ENCODE measurements around the gene PLEKHA4. TPM values are rescaled to one million over a fixed set of nuclear protein-coding genes. Genes with fewer than 3 reads are reported as not detected.
"Not testable (repeated sequence)": the region's sequence is repeated elsewhere in the genome, so short reads cannot be mapped to it uniquely, and the experiment has no call there.

Gene PLEKHA4
- total RNA-seq, 2 donors from 2014 or later = 3.8 to 5.4 TPM

DNA sequence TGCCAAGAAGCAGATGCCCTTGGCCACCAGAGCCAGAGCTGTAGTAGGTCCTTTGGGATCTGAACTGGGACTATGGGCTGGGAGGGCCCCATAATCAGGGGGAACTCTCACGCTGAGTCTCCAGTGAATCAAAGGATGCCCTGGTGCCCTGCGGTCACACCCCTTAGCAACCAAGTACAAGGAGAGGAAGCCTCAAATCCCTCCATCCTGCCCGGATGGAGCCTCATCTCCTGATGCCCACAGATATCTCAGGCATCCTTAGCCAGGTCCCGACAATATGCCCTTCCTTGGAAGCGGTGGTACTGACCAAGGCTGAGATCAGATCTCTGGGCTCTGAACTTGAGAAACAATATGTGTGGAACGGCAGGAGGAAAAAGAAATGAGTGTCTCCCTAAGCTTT is 1.7 kb downstream of the PLEKHA4 start:
- H3K4me1 Mint-ChIP-seq (ENCODE audit: low read depth in 2 of 2) = peaks cover 6 to 7% of the 10 kb centered on the region in 2 donors
- no peak overlapping the region for H3K4me3 Mint-ChIP-seq
- H3K36me3 Mint-ChIP-seq = no peaks in the 10 kb centered on the region
- DNase-seq (ENCODE audit: low spot score) = no peak
- no peak overlapping the region for H3K27ac Mint-ChIP-seq
- peaks cover 8% of the 10 kb centered on the region in 2 donors for H3K27me3 Mint-ChIP-seq
- no peak for ATAC-seq
- H3K9me3 Mint-ChIP-seq = no peaks in the 10 kb centered on the region

DNA sequence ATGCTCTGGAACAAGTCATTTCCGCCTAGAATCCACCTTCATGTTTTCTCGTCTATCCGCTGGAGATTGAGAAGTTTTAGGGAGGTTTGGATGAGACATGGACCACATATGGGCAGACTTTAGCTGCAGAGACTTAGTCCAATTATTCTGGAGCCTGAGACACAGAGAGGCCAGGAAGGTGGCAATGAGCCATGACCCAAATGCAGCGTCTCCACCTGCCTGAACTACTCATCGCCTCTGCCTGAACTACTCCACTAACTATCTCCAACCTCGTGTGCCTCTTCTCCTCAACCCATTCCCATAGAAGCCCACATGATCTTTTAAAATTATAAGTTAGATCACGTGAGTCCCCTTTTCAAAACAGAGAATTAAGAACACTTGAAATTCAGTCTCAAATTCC is 5.6 kb downstream of the PLEKHA4 start:
- H3K27ac Mint-ChIP-seq = no peak overlapping the region
- ATAC-seq (no peak), DNase-seq (ENCODE audit: low spot score) (no peak)
- no peaks in the 10 kb centered on the region for H3K36me3 Mint-ChIP-seq
- no peak overlapping the region for H3K4me3 Mint-ChIP-seq
- H3K9me3 Mint-ChIP-seq = no peaks in the 10 kb centered on the region
- H3K4me1 Mint-ChIP-seq (ENCODE audit: low read depth in 2 of 2) = peaks cover 5 to 11% of the 10 kb centered on the region in 2 donors
- H3K27me3 Mint-ChIP-seq = peaks cover under 1 to 4% of the 10 kb centered on the region in 2 donors

GRCh38 chr19:48861313-48861712 is 7.1 kb downstream of the PLEKHA4 start:
- no peak overlapping the region for H3K27ac Mint-ChIP-seq
- no peaks in the 10 kb centered on the region for H3K27me3 Mint-ChIP-seq
- DNase-seq (ENCODE audit: low spot score) (no peak), ATAC-seq (no peak)
- no peaks in the 10 kb centered on the region for H3K9me3 Mint-ChIP-seq
- H3K36me3 Mint-ChIP-seq = no peaks in the 10 kb centered on the region
- peaks cover 5 to 11% of the 10 kb centered on the region in 2 donors for H3K4me1 Mint-ChIP-seq (ENCODE audit: low read depth in 2 of 2)
- no peak overlapping the region for H3K4me3 Mint-ChIP-seq

DNA sequence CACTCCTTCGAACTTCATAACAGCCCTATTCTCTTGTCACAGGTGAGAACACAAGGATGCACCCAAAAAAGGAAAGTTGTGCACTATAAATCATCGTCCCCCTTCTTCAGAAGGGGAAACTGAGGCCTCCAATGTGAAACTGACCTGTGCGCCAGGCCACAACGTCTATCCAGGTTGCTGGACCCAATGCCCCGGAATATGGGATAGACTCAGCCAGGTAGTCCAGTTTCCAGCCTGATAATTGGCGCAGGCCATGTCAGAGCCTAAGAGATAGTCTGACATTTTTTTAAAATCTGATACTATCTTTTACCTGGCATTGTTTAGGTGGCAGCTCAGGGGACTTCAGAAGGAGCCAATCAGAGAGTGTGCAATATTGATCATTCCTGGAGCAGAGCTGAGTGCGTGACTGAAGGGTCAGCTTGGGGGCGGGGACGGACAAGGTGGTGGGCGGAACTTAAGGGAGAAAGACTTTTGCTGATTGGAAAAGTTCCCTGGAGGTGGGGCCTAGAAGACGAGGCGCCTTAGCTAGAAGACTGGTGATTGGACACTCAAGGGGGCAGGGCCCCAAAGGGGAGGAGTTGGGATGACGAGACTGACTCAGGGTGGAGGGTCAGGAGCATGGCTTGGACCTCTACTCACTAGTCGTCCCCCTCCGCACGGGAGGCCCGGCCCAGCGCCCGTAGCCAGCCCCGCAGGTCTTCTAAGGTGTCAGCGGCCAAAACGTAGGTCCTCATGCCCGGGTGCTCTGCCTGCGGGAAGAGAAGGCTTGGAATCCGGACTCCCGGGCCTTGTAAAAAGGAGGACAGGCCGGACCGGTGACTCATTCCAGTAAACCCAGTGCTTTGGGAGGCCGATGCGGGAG is 8.5 kb downstream of the PLEKHA4 start:
- H3K27me3 Mint-ChIP-seq = no peaks in the 10 kb centered on the region
- no peaks in the 10 kb centered on the region for H3K36me3 Mint-ChIP-seq
- H3K27ac Mint-ChIP-seq = peak overlapping the region; percentile 71 to 92
- H3K4me1 Mint-ChIP-seq (ENCODE audit: low read depth in 2 of 2) = peaks cover 5 to 11% of the 10 kb centered on the region in 2 donors
- peak; percentile 69 to 80 for ATAC-seq
- peak overlapping the region; percentile 98 for H3K4me3 Mint-ChIP-seq
- peak; percentile 78 for DNase-seq (ENCODE audit: low spot score)
- H3K9me3 Mint-ChIP-seq = no peaks in the 10 kb centered on the region

DNA sequence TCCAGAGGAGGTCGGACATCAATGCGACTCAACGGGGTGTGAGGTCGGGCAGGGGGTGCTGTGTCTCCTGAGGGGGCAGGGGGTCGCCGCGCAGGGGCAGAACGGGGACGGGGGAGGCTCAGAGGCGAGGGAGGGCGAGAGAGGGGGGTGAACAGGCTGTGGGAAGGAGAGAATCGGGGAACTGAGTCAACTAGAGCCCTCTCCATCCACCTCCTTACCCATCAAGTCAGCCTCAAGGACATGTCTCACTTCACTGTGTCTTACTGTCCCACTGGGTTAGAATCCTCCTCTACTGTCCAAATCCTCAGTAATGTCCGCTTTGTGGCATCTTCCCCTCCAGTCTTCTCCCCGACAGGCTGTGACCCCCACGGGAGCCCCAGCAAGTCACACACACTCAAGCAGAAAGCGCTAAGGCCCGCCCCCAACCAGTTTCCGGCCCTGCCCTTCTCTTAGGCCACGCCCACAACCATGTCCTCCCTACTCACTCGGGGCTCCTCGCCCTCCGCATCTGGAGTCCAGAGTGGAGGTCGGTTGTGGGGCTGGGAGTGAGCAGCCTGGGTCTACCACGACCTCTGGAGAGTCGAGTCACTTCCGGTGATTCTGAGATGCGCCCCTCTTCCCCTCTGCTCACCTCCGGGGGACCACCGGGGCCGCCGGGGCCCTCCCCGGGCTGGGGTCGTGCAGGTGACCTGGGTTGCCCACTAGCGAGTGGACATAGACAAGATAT is 9.3 kb downstream of the PLEKHA4 start:
- H3K27ac Mint-ChIP-seq = peak overlapping the region; percentile 71 to 92
- peak overlapping the region; percentile 98 for H3K4me3 Mint-ChIP-seq
- no peaks in the 10 kb centered on the region for H3K27me3 Mint-ChIP-seq
- no peaks in the 10 kb centered on the region for H3K36me3 Mint-ChIP-seq
- H3K4me1 Mint-ChIP-seq (ENCODE audit: low read depth in 2 of 2) = peaks cover 5 to 8% of the 10 kb centered on the region in 2 donors
- H3K9me3 Mint-ChIP-seq = no peaks in the 10 kb centered on the region
- DNase-seq (ENCODE audit: low spot score) = peak; percentile 85
- ATAC-seq = peak; percentile 90 to 93

DNA sequence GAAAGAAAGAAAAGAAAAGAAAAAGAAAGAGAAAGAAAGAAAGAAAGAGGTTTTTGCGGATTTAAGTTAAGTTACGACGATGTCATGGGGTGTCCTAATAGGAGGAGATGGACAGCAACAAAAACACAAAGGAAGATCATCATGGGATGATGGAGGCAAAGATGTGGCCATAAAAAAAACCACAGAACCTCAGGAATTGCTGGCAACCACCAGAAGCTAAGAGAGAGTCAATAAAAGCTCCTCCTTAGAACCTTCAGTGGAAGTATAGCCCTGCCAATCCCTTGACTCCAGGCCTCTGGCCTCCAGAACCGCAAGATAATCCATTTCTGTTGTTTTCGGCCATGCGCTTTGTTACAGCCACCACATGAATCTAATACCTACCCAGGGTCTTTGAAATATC is 11.5 kb downstream of the PLEKHA4 start:
- no peaks in the 10 kb centered on the region for H3K36me3 Mint-ChIP-seq
- ATAC-seq (no peak), DNase-seq (ENCODE audit: low spot score) (no peak)
- H3K27me3 Mint-ChIP-seq = no peaks in the 10 kb centered on the region
- H3K9me3 Mint-ChIP-seq = no peaks in the 10 kb centered on the region
- H3K4me1 Mint-ChIP-seq (ENCODE audit: low read depth in 2 of 2) = peaks cover 5 to 8% of the 10 kb centered on the region in 2 donors
- no peak overlapping the region for H3K4me3 Mint-ChIP-seq
- no peak overlapping the region for H3K27ac Mint-ChIP-seq

GRCh38 chr19:48854103-48854502 is 14.3 kb downstream of the PLEKHA4 start:
- Mint-ChIP-seq H3K36me3 (no peaks in the 10 kb centered on the region), H3K4me3 (no peak overlapping the region), H3K4me1 (ENCODE audit: low read depth in 2 of 2) (peaks cover 1 to 2% of the 10 kb centered on the region in 2 donors), H3K27me3 (no peaks in the 10 kb centered on the region), H3K9me3 (no peaks in the 10 kb centered on the region), H3K27ac (no peak overlapping the region)
- DNase-seq (ENCODE audit: low spot score) (no peak), ATAC-seq (no peak)

DNA sequence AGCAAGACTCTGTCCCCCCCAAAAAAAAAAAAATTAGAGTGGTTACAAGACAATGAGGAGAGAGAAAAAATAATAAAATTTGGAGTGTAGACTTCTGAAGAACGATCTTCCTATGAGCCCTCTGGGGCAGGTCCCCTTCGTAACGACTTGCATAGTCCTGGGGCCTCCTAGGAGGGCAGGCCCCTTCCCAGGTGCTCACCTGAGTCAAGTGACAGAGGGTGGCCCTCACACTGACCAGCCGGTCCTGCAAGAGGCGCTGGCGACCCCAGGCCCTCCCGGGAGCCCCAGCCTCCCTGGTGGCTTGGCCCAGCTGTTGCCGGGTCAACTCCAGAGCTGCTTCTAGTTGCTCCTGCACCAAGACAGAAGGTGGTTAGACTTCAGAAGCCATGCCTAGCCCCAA is 14.9 kb downstream of the PLEKHA4 start:
- Mint-ChIP-seq H3K4me3 (no peak overlapping the region), H3K27ac (no peak overlapping the region), H3K27me3 (no peaks in the 10 kb centered on the region), H3K36me3 (no peaks in the 10 kb centered on the region), H3K4me1 (ENCODE audit: low read depth in 2 of 2) (no peaks in the 10 kb centered on the region), H3K9me3 (no peaks in the 10 kb centered on the region)
- no peak for ATAC-seq
- DNase-seq (ENCODE audit: low spot score) = no peak

DNA sequence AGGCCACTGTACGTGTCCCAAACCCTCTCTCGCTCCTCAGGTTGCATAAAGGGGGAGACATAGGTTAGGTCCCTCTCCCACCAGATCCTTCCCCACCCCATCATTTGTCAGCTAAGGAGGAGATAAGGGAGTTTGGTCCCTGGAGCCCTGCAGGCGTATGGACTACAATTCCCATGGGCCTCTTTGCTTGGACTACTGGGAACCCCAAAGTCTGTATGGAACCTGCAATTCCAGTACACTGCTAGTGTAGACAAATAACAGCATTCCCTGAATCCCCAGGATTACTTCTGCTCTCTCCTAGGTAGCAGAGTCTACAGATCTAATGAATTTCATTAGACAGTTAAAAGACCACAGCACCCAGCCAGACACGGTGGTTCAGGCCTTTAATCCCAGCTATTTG is 16.1 kb downstream of the PLEKHA4 start:
- H3K4me3 Mint-ChIP-seq = no peak overlapping the region
- no peaks in the 10 kb centered on the region for H3K36me3 Mint-ChIP-seq
- H3K9me3 Mint-ChIP-seq = no peaks in the 10 kb centered on the region
- ATAC-seq (no peak), DNase-seq (ENCODE audit: low spot score) (no peak)
- H3K27me3 Mint-ChIP-seq = no peaks in the 10 kb centered on the region
- no peak overlapping the region for H3K27ac Mint-ChIP-seq
- H3K4me1 Mint-ChIP-seq (ENCODE audit: low read depth in 2 of 2) = no peaks in the 10 kb centered on the region

DNA sequence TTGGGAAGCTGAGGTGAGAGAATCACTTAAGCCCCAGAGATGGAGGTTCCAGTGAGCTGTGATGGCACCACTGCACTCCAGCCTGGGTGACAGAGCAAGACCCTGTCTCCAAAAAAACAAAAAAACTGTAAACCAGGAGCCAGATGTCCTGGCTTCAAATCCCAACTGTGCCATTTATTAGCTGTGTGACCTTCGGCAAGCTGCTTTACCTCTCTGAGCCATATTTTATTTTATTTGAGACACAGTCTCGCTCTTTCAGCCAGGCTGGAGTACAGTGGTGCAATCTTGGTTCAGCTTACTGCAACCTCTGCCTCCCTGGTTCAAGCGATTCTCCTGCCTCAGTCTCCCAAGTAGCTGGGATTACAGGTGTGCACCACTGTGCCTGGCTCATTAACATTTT is 21.8 kb downstream of the PLEKHA4 start:
- H3K36me3 Mint-ChIP-seq; H3K4me3 Mint-ChIP-seq; H3K27me3 Mint-ChIP-seq; H3K27ac Mint-ChIP-seq; ATAC-seq; H3K4me1 Mint-ChIP-seq (ENCODE audit: low read depth in 2 of 2); H3K9me3 Mint-ChIP-seq; DNase-seq (ENCODE audit: low spot score): not testable (repeated sequence)

GRCh38 chr19:48845384-48845783 is 23.0 kb downstream of the PLEKHA4 start:
- Mint-ChIP-seq H3K27me3 (no peaks in the 10 kb centered on the region), H3K4me3 (no peak overlapping the region), H3K27ac (no peak overlapping the region), H3K36me3 (no peaks in the 10 kb centered on the region), H3K9me3 (no peaks in the 10 kb centered on the region), H3K4me1 (ENCODE audit: low read depth in 2 of 2) (peaks cover 0 to 3% of the 10 kb centered on the region in 2 donors)
- DNase-seq (ENCODE audit: low spot score) = no peak
- ATAC-seq = no peak

DNA sequence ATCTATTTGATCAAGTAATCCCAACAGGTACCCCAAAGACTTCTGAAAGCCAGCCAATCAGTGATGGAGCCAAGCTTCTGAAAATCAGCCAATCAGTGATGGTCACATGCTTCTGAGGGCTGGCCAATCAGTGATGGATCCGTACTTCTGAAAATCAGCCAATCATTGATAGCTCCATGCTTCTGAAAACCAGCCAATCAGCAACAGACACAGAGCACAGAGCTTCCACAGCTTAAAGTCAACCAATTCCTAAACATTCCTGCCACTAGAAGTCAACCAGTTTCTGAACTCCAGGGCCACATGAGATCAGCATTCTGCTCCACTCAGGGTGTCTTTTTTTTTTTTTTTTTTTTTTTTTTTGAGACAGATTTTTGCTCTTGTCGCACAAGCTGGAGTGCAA is 23.9 kb downstream of the PLEKHA4 start:
- no peak overlapping the region for H3K27ac Mint-ChIP-seq
- H3K4me3 Mint-ChIP-seq = no peak overlapping the region
- DNase-seq (ENCODE audit: low spot score) (no peak), ATAC-seq (no peak)
- peaks cover 0 to 3% of the 10 kb centered on the region in 2 donors for H3K4me1 Mint-ChIP-seq (ENCODE audit: low read depth in 2 of 2)
- H3K9me3 Mint-ChIP-seq = no peaks in the 10 kb centered on the region
- no peaks in the 10 kb centered on the region for H3K27me3 Mint-ChIP-seq
- no peaks in the 10 kb centered on the region for H3K36me3 Mint-ChIP-seq

- peak; percentile 49 to 61 for ATAC-seq
- no peak overlapping the region for H3K4me3 Mint-ChIP-seq
- no peak overlapping the region for H3K27ac Mint-ChIP-seq
- H3K4me1 Mint-ChIP-seq (ENCODE audit: low read depth in 2 of 2) = peaks cover 0 to 3% of the 10 kb centered on the region in 2 donors
- no peaks in the 10 kb centered on the region for H3K36me3 Mint-ChIP-seq
- H3K9me3 Mint-ChIP-seq = no peaks in the 10 kb centered on the region
- H3K27me3 Mint-ChIP-seq = no peaks in the 10 kb centered on the region
- DNase-seq (ENCODE audit: low spot score) = no peak
These were observed 25.6 kb downstream of the PLEKHA4 start for GRCh38 chr19:48842789-48843162.

DNA sequence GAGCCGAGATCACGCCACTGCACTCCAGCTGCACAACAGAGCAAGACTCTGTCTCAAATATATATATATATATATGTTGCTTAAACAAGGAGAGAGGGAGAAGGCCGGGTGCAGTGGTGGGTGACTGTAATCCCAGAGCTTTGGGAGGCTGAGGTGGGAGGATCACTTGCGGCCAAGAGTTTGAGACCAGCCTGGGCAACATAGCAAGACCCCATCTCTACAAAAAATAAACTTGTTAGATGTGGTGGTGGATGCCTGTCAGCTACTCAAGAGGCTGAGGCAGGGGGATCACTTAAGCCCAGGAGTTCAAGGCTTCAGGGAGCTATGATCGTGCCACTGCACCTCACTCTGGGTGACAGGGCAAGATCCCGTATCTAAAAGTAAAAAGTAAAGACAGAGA is 26.8 kb downstream of the PLEKHA4 start:
- no peaks in the 10 kb centered on the region for H3K9me3 Mint-ChIP-seq
- H3K27ac Mint-ChIP-seq = no peak overlapping the region
- H3K27me3 Mint-ChIP-seq = peaks cover 0 to 4% of the 10 kb centered on the region in 2 donors
- no peaks in the 10 kb centered on the region for H3K36me3 Mint-ChIP-seq
- peaks cover 5 to 8% of the 10 kb centered on the region in 2 donors for H3K4me1 Mint-ChIP-seq (ENCODE audit: low read depth in 2 of 2)
- DNase-seq (ENCODE audit: low spot score) (no peak), ATAC-seq (no peak)
- no peak overlapping the region for H3K4me3 Mint-ChIP-seq

Measured in natural killer cell treated with Interleukin-12 subunit alpha and Interleukin-12 subunit beta and Interleukin-15 and Interleukin-18, amount 100 ng/mL, for 72 hours (primary cell).